GM21423 (cell line): ENCODE measurements around the gene ARL8B.
"Not testable (repeated sequence)": the region's sequence is repeated elsewhere in the genome, so short reads cannot be mapped to it uniquely, and the experiment has no call there.

Experiments used
- ATAC-seq: cut with Tn5 transposase; IDR thresholded peaks from one replicate; pipeline ENCODE4 v1.9.1; 2021; ENCODE audit warnings: mild to moderate bottlenecking, moderate library complexity; ENCODE audit not compliant: unreplicated experiment

The ARL8B gene

GRCh38 chr3:5106933-5107334, 15.2 kb upstream of the ARL8B start:
- ATAC-seq: not testable (repeated sequence)

GRCh38 chr3:5110337-5110736, 11.8 kb upstream of the ARL8B start:
- ATAC-seq: no peak

GRCh38 chr3:5112043-5112442, 10.0 kb upstream of the ARL8B start:
- ATAC-seq: no peak

- ATAC-seq: not testable (repeated sequence)
Observed at GRCh38 chr3:5113726-5114125, 8.4 kb upstream of the ARL8B start.

GRCh38 chr3:5115506-5116162, 6.5 kb upstream of the ARL8B start:
- no peak for ATAC-seq

GRCh38 chr3:5116538-5116937, 5.6 kb upstream of the ARL8B start:
- no peak for ATAC-seq

- no peak for ATAC-seq
Observed at GRCh38 chr3:5120446-5120845, 1.6 kb upstream of the ARL8B start.

GRCh38 chr3:5122741-5123706, 932 bp downstream of the ARL8B start:
- peak; percentile 5 for ATAC-seq

- ATAC-seq: no peak
Observed at GRCh38 chr3:5123937-5124336, 1.8 kb downstream of the ARL8B start.

GRCh38 chr3:5126586-5126985, 4.5 kb downstream of the ARL8B start:
- ATAC-seq: no peak

- no peak for ATAC-seq
Observed at GRCh38 chr3:5128849-5129248, 6.8 kb downstream of the ARL8B start.

GRCh38 chr3:5133239-5134018, 11.3 kb downstream of the ARL8B start:
- no peak for ATAC-seq

- ATAC-seq: no peak
Observed at GRCh38 chr3:5134019-5134391, 11.9 kb downstream of the ARL8B start.

- no peak for ATAC-seq
Observed at GRCh38 chr3:5134499-5134898, 12.4 kb downstream of the ARL8B start.

GRCh38 chr3:5136211-5136918, 14.3 kb downstream of the ARL8B start:
- peak; percentile 50 for ATAC-seq

GRCh38 chr3:5136919-5137429, 14.9 kb downstream of the ARL8B start:
- peak; percentile 20 for ATAC-seq

GRCh38 chr3:5138214-5138981, 16.3 kb downstream of the ARL8B start:
- no peak for ATAC-seq

GRCh38 chr3:5140230-5140621, 18.1 kb downstream of the ARL8B start:
- ATAC-seq: peak; percentile 67

- ATAC-seq: no peak
Observed at GRCh38 chr3:5140839-5141238, 18.7 kb downstream of the ARL8B start.

GRCh38 chr3:5141760-5142159, 19.7 kb downstream of the ARL8B start:
- ATAC-seq: no peak
